Naive thymus-derived CD4-positive, alpha-beta T cell (primary cell): ENCODE measurements around the gene NAP1L1. TPM values are rescaled to one million over a fixed set of nuclear protein-coding genes. Genes with fewer than 3 reads are reported as not detected.
A peak's percentile ranks its signal among the peaks of the same experiment; 100 is the strongest.
"Not testable (repeated sequence)": the region's sequence is repeated elsewhere in the genome, so short reads cannot be mapped to it uniquely, and the experiment has no call there.

Experiments
- ATAC-seq: fragments of 150-1000 bp; cut with Tn5 transposase; 2 replicates; pipeline ENCODE4 v1.10.0; 2021; ENCODE audit warnings: mild to moderate bottlenecking, moderate library complexity
- CTCF ChIA-PET: fragments of 350-600 bp; sonication (Branson Sonifier 250); formaldehyde crosslinking; loops from one replicate; lab custom pipeline; 2021; ENCODE audit warnings: antibody characterized with exemption; lab: Charles Lee
- POLR2A ChIA-PET: fragments of 350-600 bp; sonication (Branson Sonifier 250); formaldehyde crosslinking; loops from one replicate; lab custom pipeline; 2021; ENCODE audit warnings: antibody characterized with exemption, inconsistent platforms; lab: Charles Lee
- DNase-seq, 9 donors: peaks; one replicate each; pipeline versions ENCODE4 v3.0.0 to v3.0.0-alpha.2; 2020 to 2022; ENCODE audit warnings: mixed read lengths in 1 of 9
- H3K27ac ChIP-seq: one replicate; pipeline ENCODE4 v1.7.0; 2013; ENCODE audit warnings: mild to moderate bottlenecking, low read depth, low read length, moderate library complexity
- H3K27me3 ChIP-seq, 2 donors: one replicate each; pipeline ENCODE4 v1.7.0; 2013; ENCODE audit warnings: low read length in 2 of 2, mild to moderate bottlenecking in 2 of 2, moderate library complexity in 2 of 2; ENCODE audit not compliant: control insufficient read depth in 2 of 2, insufficient read depth in 2 of 2
- H3K36me3 ChIP-seq, 3 experiments: 1 replicate in 2 of 3; 2 replicates in 1 of 3; pipeline ENCODE4 v1.7.0; 2013; ENCODE audit warnings: low read length in 3 of 3, mild to moderate bottlenecking in 3 of 3, moderate library complexity in 1 of 3; ENCODE audit not compliant: insufficient read depth in 3 of 3, control insufficient read depth in 2 of 3
- H3K4me1 ChIP-seq, 2 donors: one replicate each; pipeline ENCODE4 v1.7.0; 2013; ENCODE audit warnings: low read length in 2 of 2, mild to moderate bottlenecking in 2 of 2, moderate library complexity in 1 of 2; ENCODE audit not compliant: control insufficient read depth in 2 of 2, insufficient read depth in 2 of 2
- H3K4me3 ChIP-seq: 2 replicates; pipeline ENCODE4 v1.7.0; 2013; ENCODE audit warnings: mild to moderate bottlenecking, low read length
- H3K9me3 ChIP-seq, 3 experiments: 1 replicate in 2 of 3; 2 replicates in 1 of 3; pipeline ENCODE4 v1.7.0; 2013; ENCODE audit warnings: low read length in 3 of 3; ENCODE audit not compliant: control insufficient read depth in 2 of 3
- H3K27ac Mint-ChIP-seq, 9 donors: one replicate each; pipeline ENCODE4 v1.8.0; 2020 to 2022; ENCODE audit warnings: mixed read lengths in 9 of 9, mild to moderate bottlenecking in 8 of 9, moderate library complexity in 5 of 9, inconsistent platforms in 2 of 9
- H3K27me3 Mint-ChIP-seq, 5 donors: one replicate each; pipeline ENCODE4 v1.8.0; 2021 to 2022; ENCODE audit warnings: mixed read lengths in 5 of 5, mild to moderate bottlenecking in 1 of 5
- H3K36me3 Mint-ChIP-seq, 5 donors: one replicate each; pipeline ENCODE4 v1.8.0; 2020 to 2022; ENCODE audit warnings: mixed read lengths in 5 of 5, mild to moderate bottlenecking in 3 of 5, inconsistent platforms in 1 of 5
- H3K4me1 Mint-ChIP-seq, 7 donors: one replicate each; pipeline ENCODE4 v1.8.0; 2020 to 2022; ENCODE audit warnings: mixed read lengths in 7 of 7, mild to moderate bottlenecking in 3 of 7, inconsistent platforms in 1 of 7
- H3K4me3 Mint-ChIP-seq, 10 donors: one replicate each; pipeline ENCODE4 v1.8.0; 2020 to 2022; ENCODE audit warnings: mild to moderate bottlenecking in 10 of 10, mixed read lengths in 10 of 10, moderate library complexity in 6 of 10, inconsistent platforms in 2 of 10
- H3K9me3 Mint-ChIP-seq, 11 donors: one replicate each; pipeline ENCODE4 v1.8.0; 2020 to 2022; ENCODE audit warnings: mixed read lengths in 11 of 11, mild to moderate bottlenecking in 4 of 11, inconsistent platforms in 1 of 11, moderate library complexity in 1 of 11
- intact Hi-C, 2 donors: fragments of 100-400 bp; cut with micrococcal nuclease; formaldehyde crosslinking; loops; one replicate each; pipeline ENCODE4 v1.15.1; 2023
- polyA plus RNA-seq, 2 donors: library from polyadenylated mRNA; unstranded; fragments of 300-500 nt; fragmentation: Illumina TruSeq; gene quantifications; one replicate each; pipeline ENCODE4 v1.2.3, GENCODE V29; 2021
- total RNA-seq, 6 experiments: library from RNA in 5 of 6; stranded (reverse) in 5 of 6; gene quantifications; 1 replicate in 5 of 6; 2 replicates in 1 of 6; pipeline ENCODE4 v1.2.3 and lab custom pipeline; 2021 to 2026

NAP1L1 gene
- total and polyA plus RNA-seq, 7 experiments from 2014 or later = 172 to 862 (median 557) TPM

- Histone ChIP-seq H3K36me3 (no peaks in the 10 kb centered on the region), H3K4me1 (no peaks in the 10 kb centered on the region), H3K9me3 (no peaks in the 10 kb centered on the region), H3K27ac (no peak overlapping the region), H3K27me3 (no peaks in the 10 kb centered on the region), H3K4me3 (no peak overlapping the region)
- no peak for DNase-seq
- Mint-ChIP-seq H3K4me3 (no peak overlapping the region), H3K27me3 (no peaks in the 10 kb centered on the region), H3K4me1 (peaks cover 0 to 16% (median 0%) of the 10 kb centered on the region in 7 donors), H3K9me3 (peaks cover 0 to 1% (median 0%) of the 10 kb centered on the region in 11 donors), H3K27ac (peak overlapping the region in 1 of 9 donors; percentile 8), H3K36me3 (peaks cover 0 to 9% (median 0%) of the 10 kb centered on the region in 5 donors)
- ChIA-PET POLR2A (no interaction called here), CTCF (interaction anchor here (0.6 kb wide), 1 partner anchor 131 kb away, joined by 3 read pairs; no protein-coding TSS in a partner anchor)
- ATAC-seq = no peak
- intact Hi-C loops = loop anchor here in 1 of 2 donors (1.0 kb wide), 1 partner anchor 16 kb away; no protein-coding TSS in a partner anchor
These were observed 90.3 kb downstream of the NAP1L1 start for GRCh38 chr12:75994069-75994740.

- no peaks in the 10 kb centered on the region for H3K27me3 ChIP-seq
- no peak overlapping the region for H3K4me3 ChIP-seq
- DNase-seq (no peak), ATAC-seq (no peak)
- H3K4me3 Mint-ChIP-seq = no peak overlapping the region
- POLR2A ChIA-PET = no interaction called here
- H3K4me1 Mint-ChIP-seq = peaks cover 0 to 13% (median 0%) of the 10 kb centered on the region in 7 donors
- intact Hi-C loops = no loop called here
- H3K27ac ChIP-seq = no peak overlapping the region
- H3K36me3 ChIP-seq = no peaks in the 10 kb centered on the region
- H3K4me1 ChIP-seq = no peaks in the 10 kb centered on the region
- H3K36me3 Mint-ChIP-seq = peaks cover 0 to 25% (median 0%) of the 10 kb centered on the region in 5 donors
- no peaks in the 10 kb centered on the region for H3K27me3 Mint-ChIP-seq
- no peaks in the 10 kb centered on the region for H3K9me3 ChIP-seq
- CTCF ChIA-PET = interaction anchor here (0.7 kb wide), 1 partner anchor 28 kb away, joined by 4 read pairs; no protein-coding TSS in a partner anchor
- H3K27ac Mint-ChIP-seq = no peak overlapping the region
- H3K9me3 Mint-ChIP-seq = peaks cover 0 to 12% (median 0%) of the 10 kb centered on the region in 11 donors
These were observed 92.7 kb downstream of the NAP1L1 start for GRCh38 chr12:75991753-75992152.

GRCh38 chr12:75990189-75990912, 94.1 kb downstream of the NAP1L1 start:
- H3K27ac ChIP-seq = no peak overlapping the region
- intact Hi-C loops = no loop called here
- no peaks in the 10 kb centered on the region for H3K9me3 ChIP-seq
- H3K36me3 ChIP-seq = no peaks in the 10 kb centered on the region
- peaks cover 0 to 21% (median 0%) of the 10 kb centered on the region in 7 donors for H3K4me1 Mint-ChIP-seq
- no peaks in the 10 kb centered on the region for H3K27me3 ChIP-seq
- DNase-seq (no peak), ATAC-seq (no peak)
- no peaks in the 10 kb centered on the region for H3K27me3 Mint-ChIP-seq
- ChIA-PET CTCF (no interaction called here), POLR2A (interaction anchor here (1.2 kb wide), 1 partner anchor 13 kb away, joined by 3 read pairs; no protein-coding TSS in a partner anchor)
- no peak overlapping the region for H3K4me3 Mint-ChIP-seq
- H3K4me3 ChIP-seq = no peak overlapping the region
- peaks cover 0 to 25% (median 0%) of the 10 kb centered on the region in 5 donors for H3K36me3 Mint-ChIP-seq
- no peak overlapping the region for H3K27ac Mint-ChIP-seq
- peaks cover 0 to 12% (median 0%) of the 10 kb centered on the region in 11 donors for H3K9me3 Mint-ChIP-seq
- no peaks in the 10 kb centered on the region for H3K4me1 ChIP-seq

- POLR2A ChIA-PET, intact Hi-C loops: not testable (repeated sequence)
These were observed 96.8 kb downstream of the NAP1L1 start for GRCh38 chr12:75987709-75988108.

More at GRCh38 chr12:75987709-75988108, 96.8 kb downstream of the NAP1L1 start:
- H3K36me3 ChIP-seq, H3K27ac ChIP-seq, H3K27me3 ChIP-seq, DNase-seq, ATAC-seq, H3K27ac Mint-ChIP-seq, H3K4me1 ChIP-seq, CTCF ChIA-PET, H3K9me3 ChIP-seq, H3K27me3 Mint-ChIP-seq, H3K4me3 Mint-ChIP-seq, H3K4me3 ChIP-seq: not testable (repeated sequence)
- peaks cover 0 to 24% (median 7%) of the 10 kb centered on the region in 7 donors for H3K4me1 Mint-ChIP-seq
- H3K9me3 Mint-ChIP-seq = peaks cover 0 to 12% (median 0%) of the 10 kb centered on the region in 11 donors
- H3K36me3 Mint-ChIP-seq = peaks cover 0 to 31% (median 0%) of the 10 kb centered on the region in 5 donors

Other genes with a start within 250 kb of the NAP1L1 start
- 10 to 100 TPM in 2 of 5 experiments, 1 to 10 TPM in 3; 1.1 to 25.1 (median 4.6) TPM for gene PHLDA1, start 52.9 kb downstream of the NAP1L1 start, total RNA-seq
- under 1 TPM; 0.20 to 0.29 TPM for gene PHLDA1, start 52.9 kb downstream of the NAP1L1 start, polyA plus RNA-seq